ENCODE results near the gene MYO1F.

The MYO1F gene

DNA sequence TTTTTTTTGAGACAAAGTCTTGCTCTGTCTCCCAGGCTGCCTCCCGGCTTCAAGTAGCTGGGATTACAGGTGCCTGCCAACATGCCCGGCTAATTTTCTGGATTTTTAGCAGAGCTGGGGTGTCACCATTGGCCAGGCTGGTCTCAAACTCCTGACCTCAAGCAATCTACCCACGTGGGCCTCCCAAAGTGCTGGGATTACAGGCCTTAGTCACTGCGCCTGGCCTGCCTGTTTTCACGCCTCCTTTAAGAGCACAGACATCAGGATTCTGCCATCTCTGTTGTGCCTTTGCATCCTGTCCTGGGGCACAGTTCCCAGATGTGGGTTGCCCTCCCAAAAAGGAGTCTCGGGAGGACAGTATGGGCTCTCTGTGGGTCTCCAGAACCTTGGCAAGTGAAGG lies 72.3 kb downstream of the MYO1F start:
- Mint-ChIP-seq H3K27ac (no peak overlapping the region), H3K9me3 (no peaks in the 10 kb centered on the region), H3K36me3 (peaks cover 6% of the 10 kb centered on the region), H3K4me3 (peak overlapping the region; percentile 85), H3K4me1 (peaks cover 18% of the 10 kb centered on the region)
- DNase-seq (ENCODE audit: low spot score in 2 of 2) = no peak
- no peak for ATAC-seq

- peaks cover under 1% of the 10 kb centered on the region for H3K36me3 Mint-ChIP-seq
- DNase-seq (ENCODE audit: low spot score in 2 of 2) (no peak), ATAC-seq (no peak)
- H3K4me3 Mint-ChIP-seq = peak overlapping the region; percentile 39
- H3K4me1 Mint-ChIP-seq = peaks cover 18% of the 10 kb centered on the region
- H3K9me3 Mint-ChIP-seq = no peaks in the 10 kb centered on the region
- H3K27ac Mint-ChIP-seq = no peak overlapping the region
These were observed 73.1 kb downstream of the MYO1F start for GRCh38 chr19:8504171-8504570.

DNA sequence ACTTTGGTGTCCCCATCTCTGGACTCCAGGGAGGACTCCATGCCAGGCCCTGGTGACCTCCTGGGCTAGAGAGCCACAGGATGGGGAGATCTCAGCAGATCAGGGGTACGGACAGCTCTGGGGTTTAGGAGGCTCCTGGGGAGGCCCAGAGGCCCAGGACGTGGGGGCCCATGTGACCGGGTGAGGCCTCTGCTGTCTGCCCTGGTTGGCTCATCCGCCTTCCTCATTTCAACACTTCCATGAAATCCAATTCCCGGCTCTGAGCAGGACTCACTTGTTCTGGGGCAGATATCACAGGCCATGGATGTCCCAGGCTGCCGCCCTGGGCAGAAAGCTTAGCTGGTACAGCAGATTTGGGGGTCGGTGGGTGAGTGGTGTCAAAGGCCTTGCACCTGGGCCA lies 73.7 kb downstream of the MYO1F start:
- no peak overlapping the region for H3K27ac Mint-ChIP-seq
- peaks cover 18% of the 10 kb centered on the region for H3K4me1 Mint-ChIP-seq

GRCh38 chr19:8501981-8502380 lies 75.3 kb downstream of the MYO1F start:
- Mint-ChIP-seq H3K9me3 (no peaks in the 10 kb centered on the region), H3K4me3 (no peak overlapping the region), H3K4me1 (peaks cover 18% of the 10 kb centered on the region), H3K27ac (no peak overlapping the region), H3K36me3 (no peaks in the 10 kb centered on the region)
- peak; percentile 54 for ATAC-seq
- no peak for DNase-seq (ENCODE audit: low spot score in 2 of 2)

More for the DNA sequence above, 73.7 kb downstream of the MYO1F start:
- no peaks in the 10 kb centered on the region for H3K36me3 Mint-ChIP-seq
- H3K9me3 Mint-ChIP-seq = no peaks in the 10 kb centered on the region
- H3K4me3 Mint-ChIP-seq = no peak overlapping the region
- DNase-seq (ENCODE audit: low spot score in 2 of 2) (no peak), ATAC-seq (no peak)

DNA sequence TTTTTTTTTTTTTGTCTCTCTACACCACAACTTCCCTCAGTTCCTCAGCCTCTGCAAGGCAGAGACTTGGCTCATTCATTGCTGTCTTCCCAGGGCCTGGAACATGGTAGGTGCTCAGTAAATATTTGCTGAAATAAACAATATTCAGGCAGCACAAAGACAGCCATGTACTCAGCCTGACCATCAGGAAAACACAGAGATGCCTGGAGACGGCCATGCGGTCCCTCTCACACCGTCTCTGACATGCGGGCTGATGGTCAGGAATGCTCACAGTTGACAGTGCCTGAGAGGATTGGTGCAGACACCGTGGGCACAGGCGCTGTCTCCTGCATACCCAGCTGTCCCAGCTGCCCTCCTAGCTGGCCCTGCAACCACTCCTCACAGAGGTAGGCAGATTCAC lies 75.7 kb downstream of the MYO1F start:
- no peak for ATAC-seq
- no peaks in the 10 kb centered on the region for H3K9me3 Mint-ChIP-seq
- DNase-seq (ENCODE audit: low spot score in 2 of 2) = no peak
- peaks cover 16% of the 10 kb centered on the region for H3K4me1 Mint-ChIP-seq
- H3K27ac Mint-ChIP-seq = no peak overlapping the region
- H3K36me3 Mint-ChIP-seq = no peaks in the 10 kb centered on the region
- H3K4me3 Mint-ChIP-seq = no peak overlapping the region

DNA sequence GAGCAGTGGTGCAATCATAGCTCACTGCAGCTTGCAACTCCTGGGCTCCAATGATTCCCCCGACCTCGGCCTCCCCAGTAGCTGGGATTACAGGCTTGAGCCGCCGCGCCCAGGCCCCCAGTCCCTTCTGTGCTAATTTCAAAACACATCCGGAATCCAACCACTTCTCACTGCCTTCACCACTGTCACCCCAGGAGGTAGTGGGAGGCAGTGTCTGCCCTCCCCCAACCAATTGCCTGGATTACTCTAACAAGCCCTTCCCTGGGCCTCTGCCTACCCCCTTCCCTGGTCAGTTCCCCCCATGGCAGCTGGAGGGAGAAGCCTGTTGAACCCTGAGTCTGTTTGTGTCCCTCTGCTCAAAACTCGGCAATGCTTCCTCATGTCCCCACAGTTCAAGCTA lies 77.1 kb downstream of the MYO1F start:
- Mint-ChIP-seq H3K27ac (peak overlapping the region; percentile 81), H3K36me3 (no peaks in the 10 kb centered on the region), H3K4me1 (peaks cover 9% of the 10 kb centered on the region), H3K4me3 (no peak overlapping the region), H3K9me3 (no peaks in the 10 kb centered on the region)
- ATAC-seq = no peak
- DNase-seq (ENCODE audit: low spot score in 2 of 2) = no peak

DNA sequence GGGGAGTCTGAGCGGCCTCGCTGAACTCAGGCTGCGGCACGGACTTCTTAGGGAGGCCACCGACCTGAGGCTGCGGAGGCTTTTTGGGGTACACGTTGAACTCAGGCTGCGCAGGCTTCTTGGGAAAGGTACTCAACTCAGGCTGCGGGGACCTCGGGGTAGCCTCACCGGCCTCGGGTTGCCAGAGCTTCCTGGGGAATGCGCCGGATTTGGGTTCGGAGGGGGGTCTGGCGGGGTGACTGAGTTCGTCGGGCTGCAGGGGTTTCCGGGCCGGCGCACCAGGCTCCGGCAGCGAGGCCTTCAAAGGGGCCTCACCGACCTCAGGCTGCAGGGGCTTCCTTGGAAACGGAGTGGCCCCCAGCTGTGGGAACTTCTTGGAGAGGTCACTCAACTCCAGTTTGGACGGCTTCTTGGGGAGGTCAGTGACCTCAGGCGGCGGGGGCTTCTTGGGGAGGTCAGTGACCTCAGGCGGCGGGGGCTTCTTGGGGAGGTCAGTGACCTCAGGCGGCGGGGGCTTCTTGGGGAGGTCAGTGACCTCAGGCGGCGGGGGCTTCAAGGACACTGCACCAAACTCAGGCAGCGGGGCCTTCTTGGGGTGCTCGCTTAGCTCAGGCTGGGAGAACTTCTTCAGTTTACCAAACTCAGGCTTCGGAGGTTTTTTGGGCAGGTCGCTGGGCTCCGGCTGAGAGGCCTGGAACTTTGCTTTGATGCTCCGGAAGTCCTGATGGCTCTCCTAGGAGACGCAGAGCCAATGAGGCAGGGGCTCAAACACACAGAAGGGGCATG lies 78.0 kb downstream of the MYO1F start:
- Mint-ChIP-seq H3K4me3 (no peak overlapping the region), H3K36me3 (no peaks in the 10 kb centered on the region), H3K9me3 (no peaks in the 10 kb centered on the region), H3K27ac (no peak overlapping the region), H3K4me1 (peaks cover 6% of the 10 kb centered on the region)
- no peak for ATAC-seq
- DNase-seq (ENCODE audit: low spot score in 2 of 2) = no peak

GRCh38 chr19:8498295-8498694 lies 78.9 kb downstream of the MYO1F start:
- Mint-ChIP-seq H3K36me3 (no peaks in the 10 kb centered on the region), H3K4me3 (no peak overlapping the region)
- ATAC-seq = no peak

GRCh38 chr19:8494158-8494557 lies 83.1 kb downstream of the MYO1F start:
- Mint-ChIP-seq H3K36me3 (peaks cover 15% of the 10 kb centered on the region), H3K4me1 (no peaks in the 10 kb centered on the region), H3K9me3 (no peaks in the 10 kb centered on the region), H3K4me3 (no peak overlapping the region), H3K27ac (peak overlapping the region; percentile 50)
- ATAC-seq (no peak), DNase-seq (ENCODE audit: low spot score in 2 of 2) (no peak)

More at GRCh38 chr19:8498295-8498694, 78.9 kb downstream of the MYO1F start:
- Mint-ChIP-seq H3K27ac (no peak overlapping the region), H3K9me3 (no peaks in the 10 kb centered on the region), H3K4me1 (peaks cover 6% of the 10 kb centered on the region)
- DNase-seq (ENCODE audit: low spot score in 2 of 2) = no peak

DNA sequence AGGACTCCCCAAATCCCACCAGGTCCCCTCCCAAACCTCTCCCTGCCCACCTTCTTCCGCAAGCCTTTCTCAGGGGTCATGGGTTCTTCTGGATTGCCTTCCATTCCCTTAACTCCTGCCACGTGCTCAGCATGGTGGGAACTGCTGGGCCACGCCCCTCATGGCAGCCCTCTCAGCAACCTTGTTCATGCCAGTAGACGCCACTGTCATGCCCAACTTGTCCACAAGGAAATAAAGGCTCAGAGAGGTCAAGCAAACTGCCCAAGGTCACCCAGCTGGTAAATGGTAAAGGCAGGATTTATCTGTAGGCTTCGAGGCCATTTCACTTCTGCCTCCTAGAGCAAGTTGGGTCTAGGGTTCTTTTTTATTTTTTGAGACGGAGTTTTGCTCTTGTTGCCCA lies 85.7 kb downstream of the MYO1F start:
- no peak overlapping the region for H3K4me3 Mint-ChIP-seq
- H3K4me1 Mint-ChIP-seq = peaks cover 21% of the 10 kb centered on the region
- DNase-seq (ENCODE audit: low spot score in 2 of 2) (no peak), ATAC-seq (no peak)
- H3K36me3 Mint-ChIP-seq = peaks cover 41% of the 10 kb centered on the region
- no peak overlapping the region for H3K27ac Mint-ChIP-seq
- no peaks in the 10 kb centered on the region for H3K9me3 Mint-ChIP-seq

DNA sequence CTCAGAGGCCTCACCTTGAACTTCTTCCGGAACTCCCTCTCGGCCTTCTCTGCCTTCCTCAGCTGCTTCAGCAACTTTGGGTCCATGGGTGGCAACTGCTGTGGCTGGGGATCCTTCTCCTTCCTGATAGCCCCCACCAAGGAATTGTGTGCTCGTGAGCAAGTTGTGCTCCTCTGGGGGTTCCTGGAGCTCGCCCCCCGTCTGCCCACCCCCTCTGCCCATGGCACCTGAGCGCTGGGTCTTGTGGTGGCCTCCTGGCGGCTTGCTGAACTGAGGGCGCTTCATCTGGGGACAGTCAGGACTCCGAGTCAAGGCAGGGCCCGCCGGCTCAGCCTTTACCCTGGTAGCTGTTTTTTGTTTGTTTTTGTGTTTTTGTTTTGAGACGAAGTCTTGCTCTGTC lies 86.4 kb downstream of the MYO1F start:
- peaks cover 28% of the 10 kb centered on the region for H3K4me1 Mint-ChIP-seq
- no peaks in the 10 kb centered on the region for H3K9me3 Mint-ChIP-seq
- H3K36me3 Mint-ChIP-seq = peaks cover 48% of the 10 kb centered on the region
- DNase-seq (ENCODE audit: low spot score in 2 of 2) (no peak), ATAC-seq (no peak)
- H3K4me3 Mint-ChIP-seq = no peak overlapping the region
- no peak overlapping the region for H3K27ac Mint-ChIP-seq

DNA sequence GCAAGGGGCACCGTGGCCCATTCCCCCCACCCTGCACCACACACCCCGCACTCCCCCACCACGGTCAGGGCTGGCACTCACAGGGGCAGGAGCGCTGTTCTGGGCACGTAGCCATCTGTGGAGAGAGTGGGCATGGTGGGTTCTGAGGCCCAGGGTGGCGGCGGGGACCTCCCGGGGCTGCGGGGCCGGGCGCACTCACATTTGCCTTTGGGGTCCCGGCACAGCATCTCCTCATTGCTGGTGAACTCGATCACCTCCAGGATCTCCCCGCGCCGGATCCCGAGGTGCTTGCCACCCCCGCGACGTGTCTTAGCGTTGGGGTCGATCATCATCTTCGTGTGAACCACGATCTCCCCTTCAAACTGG lies 86.9 kb downstream of the MYO1F start:
- peaks cover 28% of the 10 kb centered on the region for H3K4me1 Mint-ChIP-seq
- H3K36me3 Mint-ChIP-seq = peaks cover 53% of the 10 kb centered on the region
- no peak overlapping the region for H3K4me3 Mint-ChIP-seq
- H3K27ac Mint-ChIP-seq = peak overlapping the region; percentile 71
- ATAC-seq (no peak), DNase-seq (ENCODE audit: low spot score in 2 of 2) (no peak)
- no peaks in the 10 kb centered on the region for H3K9me3 Mint-ChIP-seq

DNA sequence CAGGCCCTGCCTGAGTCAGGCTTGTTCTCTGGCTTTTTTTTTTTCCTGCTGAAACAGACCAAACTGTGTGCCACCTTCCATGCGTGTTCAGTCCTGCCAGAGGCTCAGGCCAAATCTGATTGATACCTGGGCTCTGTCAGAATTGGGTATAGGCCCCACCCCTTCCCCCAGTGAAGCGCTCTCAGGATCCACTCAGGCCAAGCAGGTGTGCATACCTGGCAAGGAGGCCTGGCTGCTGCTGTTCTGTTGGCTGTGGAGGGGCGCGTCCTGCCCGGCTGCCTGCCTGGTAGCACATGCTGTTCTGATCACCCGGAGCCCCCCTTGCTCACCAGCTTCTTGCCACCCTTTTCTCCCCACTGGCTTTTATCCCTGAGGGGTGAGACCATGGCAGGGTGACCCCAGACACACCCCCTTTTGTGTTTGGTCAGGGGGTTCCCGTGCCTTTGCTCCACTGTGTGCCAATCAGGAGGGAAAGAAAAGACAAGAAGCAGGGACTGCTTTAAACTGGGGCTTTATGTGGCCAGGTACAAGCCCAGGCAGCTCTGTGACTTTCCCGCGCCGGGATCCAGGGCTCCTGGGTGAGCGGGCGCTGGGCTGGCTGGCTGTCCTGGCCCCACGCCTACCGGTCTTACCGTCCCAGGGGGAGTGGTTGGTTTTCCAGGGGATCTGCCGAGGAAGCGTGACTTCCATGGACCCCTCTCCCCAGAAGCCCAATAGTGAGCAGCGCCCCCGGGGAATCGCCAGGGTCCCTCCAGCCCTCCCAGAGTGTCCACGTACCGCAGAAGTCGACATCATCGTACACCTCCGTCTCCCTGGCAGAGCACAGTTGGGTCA lies 87.5 kb downstream of the MYO1F start:
- Mint-ChIP-seq H3K4me1 (peaks cover 28% of the 10 kb centered on the region), H3K4me3 (no peak overlapping the region), H3K9me3 (no peaks in the 10 kb centered on the region), H3K27ac (peak overlapping the region; percentile 71), H3K36me3 (peaks cover 59% of the 10 kb centered on the region)
- DNase-seq (ENCODE audit: low spot score in 2 of 2) (no peak), ATAC-seq (no peak)

DNA sequence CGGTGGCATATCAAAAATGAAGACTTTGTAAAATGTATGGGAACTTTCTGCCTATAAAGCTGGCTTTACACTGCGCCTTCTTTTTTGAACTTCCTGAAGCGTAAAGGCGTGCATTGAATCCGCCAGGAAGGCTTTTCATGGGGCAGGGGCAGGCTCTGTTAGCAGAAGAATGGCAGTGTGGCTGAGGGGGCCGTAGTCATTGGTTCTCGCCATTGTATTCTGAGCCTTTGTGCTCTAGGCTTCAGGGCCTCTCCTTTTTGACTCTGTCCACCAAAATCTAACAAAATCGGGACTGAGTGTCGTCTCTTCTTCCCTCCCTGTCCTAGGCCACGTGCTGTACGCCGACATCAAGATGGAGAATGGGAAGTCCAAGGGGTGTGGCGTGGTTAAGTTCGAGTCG lies 88.9 kb downstream of the MYO1F start:
- Mint-ChIP-seq H3K9me3 (no peaks in the 10 kb centered on the region), H3K27ac (peak overlapping the region; percentile 93), H3K4me3 (peak overlapping the region; percentile 35), H3K36me3 (peaks cover 73% of the 10 kb centered on the region), H3K4me1 (peaks cover 28% of the 10 kb centered on the region)
- ATAC-seq = no peak
- DNase-seq (ENCODE audit: low spot score in 2 of 2) = no peak

DNA sequence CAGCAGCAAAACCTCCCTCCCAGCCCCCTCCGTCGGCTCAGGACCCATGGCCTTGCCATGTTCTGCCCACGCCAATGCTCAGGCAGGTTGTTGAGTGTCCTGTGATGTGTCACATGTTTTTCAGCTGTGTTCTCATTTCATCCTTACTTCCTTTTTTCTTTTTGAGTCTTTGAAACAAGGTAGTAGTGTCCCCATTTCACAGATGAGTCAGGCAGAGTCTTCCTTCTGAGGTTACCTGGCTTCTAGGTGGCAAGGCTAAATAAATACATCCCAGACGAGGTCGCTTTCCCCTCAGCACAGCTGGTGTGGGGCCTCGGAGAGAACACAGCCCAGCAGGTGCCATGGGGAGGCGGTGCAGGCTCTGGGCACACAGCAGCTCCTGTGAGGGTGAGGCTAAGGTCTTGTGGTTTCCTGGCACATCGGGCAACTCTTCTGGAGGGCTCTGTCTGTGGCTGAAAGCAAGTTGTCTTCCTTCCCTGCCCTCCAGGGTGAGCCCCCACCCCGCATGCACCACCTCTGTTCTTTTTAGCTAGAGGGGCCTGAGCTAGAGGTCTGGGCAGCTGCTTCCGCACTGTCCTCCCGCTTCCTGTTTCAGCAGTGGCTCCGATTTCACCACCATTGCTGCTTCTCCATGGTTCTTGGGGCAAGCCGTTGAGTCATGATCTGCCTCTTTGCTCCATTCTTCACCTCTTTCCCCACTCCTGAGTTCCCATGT lies 89.9 kb downstream of the MYO1F start:
- H3K27ac Mint-ChIP-seq = peak overlapping the region; percentile 93
- H3K4me1 Mint-ChIP-seq = peaks cover 35% of the 10 kb centered on the region
- peak in 1 of 2 donors; percentile 68 for DNase-seq (ENCODE audit: low spot score in 2 of 2)
- peak overlapping the region; percentile 35 for H3K4me3 Mint-ChIP-seq
- H3K9me3 Mint-ChIP-seq = no peaks in the 10 kb centered on the region
- peaks cover 83% of the 10 kb centered on the region for H3K36me3 Mint-ChIP-seq
- peak; percentile 92 for ATAC-seq
